K562 (cell line): ENCODE results near the gene ZNF286A. TPM values are rescaled to one million over a fixed set of nuclear protein-coding genes. Genes with fewer than 3 reads are reported as not detected.

Source experiments
- ATAC-seq: fragments of 200-7000 bp; cut with Tn5 transposase; 3 replicates; pipeline ENCODE4 v1.9.1; 2020; ENCODE audit warnings: moderate library complexity
- BruUV-seq: library from RNA; stranded (reverse); fragments of 400-500 nt; replicated peaks from 2 replicates; lab custom pipeline; 2021; lab: Mats Ljungman, UMichigan
- CTCF ChIA-PET: fragments of 300-600 bp; formaldehyde crosslinking; extraction: SDS; loops from one replicate; lab custom pipeline; 2021; ENCODE audit warnings: low intra/inter-chr PET ratio; lab: Yijun Ruan, JAX
- POLR2A ChIA-PET: fragments of 300-600, 350-650 bp; sonication (Branson Sonifier 250); formaldehyde crosslinking; extraction: SDS; loops from one replicate; lab custom pipeline; 2021; ENCODE audit warnings: antibody characterized with exemption, inconsistent platforms; lab: Yijun Ruan, JAX
- DNase-seq, 4 experiments: peaks; one replicate each; pipeline versions ENCODE4 v3.0.0 to v3.0.0-alpha.2; 2011 to 2018; ENCODE audit warnings: low spot score in 3 of 4, mixed read lengths in 3 of 4; ENCODE audit errors: extremely low read depth in 1 of 4
- FAIRE-seq: peaks from 2 replicates; lab custom pipeline; 2011; peaks lifted over from hg19 to GRCh38; lab: Jason Lieb, UNC
- H2AFZ ChIP-seq: 2 replicates; pipeline ENCODE4 v1.6.0; 2011; ENCODE audit warnings: low read depth, low read length, control low read depth, inconsistent platforms
- H3K27ac ChIP-seq: fragments of 200-600 bp; 3 replicates; pipeline ENCODE4 v1.8.0; 2011; ENCODE audit warnings: low read depth, mild to moderate bottlenecking, control low read depth, inconsistent platforms, low read length, moderate library complexity, mixed read lengths; ENCODE audit errors: extremely low read depth
- H3K27me3 ChIP-seq, 2 experiments: fragments of 300-600 bp in 1 of 2; 2 replicates in 1 of 2; 3 replicates in 1 of 2; pipeline versions ENCODE4 v1.6.0 to v1.8.0; 2011; ENCODE audit warnings: inconsistent platforms in 2 of 2, low read length in 2 of 2, mild to moderate bottlenecking in 1 of 2, mixed read lengths in 1 of 2, moderate library complexity in 1 of 2; ENCODE audit not compliant: control insufficient read depth in 2 of 2, insufficient read depth in 2 of 2
- H3K36me3 ChIP-seq: fragments of 300-600 bp; 3 replicates; pipeline ENCODE4 v1.8.0; 2011; ENCODE audit warnings: mild to moderate bottlenecking, low read length, inconsistent platforms; ENCODE audit not compliant: control insufficient read depth, insufficient read depth
- H3K4me1 ChIP-seq, 2 experiments: fragments of 200-600 bp in 1 of 2; replicated peaks in 1 of 2; 2 replicates in 1 of 2; 3 replicates in 1 of 2; pipeline versions ENCODE4 v1.5.1 to v1.8.0; 2011; ENCODE audit warnings: inconsistent platforms in 2 of 2, low read length in 2 of 2, mild to moderate bottlenecking in 1 of 2, mixed read lengths in 1 of 2, moderate library complexity in 1 of 2; ENCODE audit not compliant: control insufficient read depth in 2 of 2, insufficient read depth in 2 of 2
- H3K4me2 ChIP-seq: 2 replicates; pipeline ENCODE4 v1.6.1; 2011; ENCODE audit warnings: low read length, control low read depth, inconsistent platforms, mixed read lengths; ENCODE audit not compliant: insufficient read depth
- H3K4me3 ChIP-seq: fragments of 200-600 bp; sonication (generic), shearing (Covaris generic); 2 replicates; pipeline ENCODE4 v1.5.1; 2016; ENCODE audit warnings: control low read depth, inconsistent platforms
- H3K79me2 ChIP-seq: fragments of 200-600 bp; 3 replicates; pipeline ENCODE4 v1.8.0; 2011; ENCODE audit warnings: low read length, inconsistent platforms; ENCODE audit not compliant: control insufficient read depth, insufficient read depth
- H3K9ac ChIP-seq, 2 experiments: 2 replicates each; pipeline versions ENCODE4 v1.6.0 to v1.6.1; 2011; ENCODE audit warnings: low read depth in 2 of 2, low read length in 2 of 2, control low read depth in 1 of 2, inconsistent platforms in 1 of 2, mild to moderate bottlenecking in 1 of 2, mixed read lengths in 1 of 2; ENCODE audit not compliant: insufficient read depth in 1 of 2
- H3K9me1 ChIP-seq: one replicate; pipeline ENCODE4 v1.6.0; 2011; ENCODE audit warnings: inconsistent platforms, mild to moderate bottlenecking, low read length, moderate library complexity; ENCODE audit not compliant: control insufficient read depth, insufficient read depth
- H3K9me3 ChIP-seq: replicated peaks from 2 replicates; pipeline ENCODE4 v1.5.1; 2011; ENCODE audit warnings: low read depth, low read length, inconsistent platforms; ENCODE audit not compliant: control insufficient read depth, insufficient read depth
- H4K20me1 ChIP-seq: replicated peaks from 2 replicates; pipeline ENCODE4 v1.6.1; 2011; ENCODE audit warnings: low read length, inconsistent platforms, mixed read lengths; ENCODE audit not compliant: control insufficient read depth, insufficient read depth
- CHD4 ChIP-seq: fragments of 200-600 bp; sonication (generic); IDR thresholded peaks from 3 replicates; pipeline ENCODE4 v1.6.1; 2012; ENCODE audit warnings: low read depth, mild to moderate bottlenecking, mixed read lengths, low read length, inconsistent platforms; ENCODE audit not compliant: insufficient read depth, insufficient replicate concordance, poor library complexity, severe bottlenecking
- CSDE1 ChIP-seq, 2 experiments: fragments of 450-650 bp; IDR thresholded peaks; 2 replicates each; pipeline ENCODE4 v1.6.1; 2016; ENCODE audit warnings: mild to moderate bottlenecking in 1 of 2
- DLX4 ChIP-seq: fragments of 250-450 bp; sonication (Bioruptor Pico); IDR thresholded peaks from 2 replicates; pipeline ENCODE4 v1.6.1; 2021; ENCODE audit warnings: mild to moderate bottlenecking
- HDAC8 ChIP-seq: fragments of 450-650 bp; IDR thresholded peaks from 2 replicates; pipeline ENCODE4 v1.6.1; 2016; ENCODE audit warnings: mild to moderate bottlenecking, missing genetic modification characterization, moderate library complexity, missing compliant biosample characterization
- MCM5 ChIP-seq: fragments of 450-650 bp; IDR thresholded peaks from 2 replicates; pipeline ENCODE4 v1.6.1; 2016; ENCODE audit warnings: low read depth
- PURB ChIP-seq: sonication (generic); formaldehyde crosslinking; IDR thresholded peaks from 2 replicates; pipeline ENCODE4 v1.9.0; 2021; ENCODE audit warnings: low read depth, mild to moderate bottlenecking, missing genetic modification reagents
- SUPT5H ChIP-seq: fragments of 450-650 bp; IDR thresholded peaks from 2 replicates; pipeline ENCODE4 v1.6.1; 2016
- TCFL5 ChIP-seq: fragments of 250-450 bp; sonication (Bioruptor Pico); conservative IDR thresholded peaks from 2 replicates; pipeline ENCODE4 v1.6.1; 2021; ENCODE audit warnings: mild to moderate bottlenecking, moderate library complexity, matching md5 sums
- ZNF12 ChIP-seq: sonication (generic); formaldehyde crosslinking; IDR thresholded peaks from 2 replicates; pipeline ENCODE4 v1.4.0; 2020; ENCODE audit warnings: mild to moderate bottlenecking, missing genetic modification reagents
- ZNF165 ChIP-seq: fragments of 250-450 bp; sonication (Bioruptor Pico); IDR thresholded peaks from 2 replicates; pipeline ENCODE4 v1.4.0; 2020; ENCODE audit warnings: borderline replicate concordance
- ZNF175 ChIP-seq: fragments of 200-800 bp; sonication (Bioruptor generic); IDR thresholded peaks from 2 replicates; pipeline ENCODE4 v1.6.1; 2016; ENCODE audit warnings: low read depth, mild to moderate bottlenecking, missing genetic modification characterization, missing compliant biosample characterization
- ZNF77 ChIP-seq: fragments of 250-450 bp; sonication (Bioruptor Pico); IDR thresholded peaks from 2 replicates; pipeline ENCODE4 v1.5.0; 2020
- WGBS: fragments of 100-300 bp; shearing (Covaris generic); methylation state at CpG from one replicate; pipeline ENCODE4 v1.1.6; 2016; ENCODE audit warnings: low coverage, mixed read lengths; ENCODE audit not compliant: insufficient coverage; ENCODE audit errors: missing lambda C conversion rate; 5-methylcytosine and 5-hydroxymethylcytosine counted together
- in situ Hi-C: fragments of 300-500 bp; cut with MboI; formaldehyde crosslinking; loops from 4 replicates; pipeline ENCODE4 v1.15.0; 2018; ENCODE audit warnings: inconsistent platforms, mixed read lengths
- intact Hi-C: fragments of 100-400 bp; cut with micrococcal nuclease; formaldehyde crosslinking; loops from 2 replicates; pipeline ENCODE4 v1.14.2; 2022
- polyA plus RNA-seq, 8 experiments: library from polyadenylated mRNA; depleted of rRNA in 4 of 8; stranded (reverse) in 5 of 8; unstranded in 3 of 8; fragments of >200 nt; fragmentation: Nextera tagmentation in 2 of 8; fragmentation: Illumina TruSeq in 1 of 8; extraction: Ambion mirVana in 2 of 8; extraction: Trizol in 1 of 8; gene quantifications; 2 replicates each; pipeline versions ENCODE4 v1.2.1 to v1.2.3, GENCODE V29; 2011 to 2014; ENCODE audit warnings: inconsistent platforms in 1 of 8, missing spikeins in 1 of 8
- total RNA-seq, 7 experiments: library from RNA; depleted of rRNA in 6 of 7; stranded (reverse); fragments of >200 nt in 6 of 7; fragmentation: Illumina TruSeq in 2 of 7; extraction: Trizol in 2 of 7; gene quantifications; 2 replicates each; pipeline versions ENCODE4 v1.2.1 to v1.2.3, GENCODE V29; 2011 to 2021; ENCODE audit warnings: low replicate concordance in 1 of 7
- TF ChIP-seq, protein P1 (sequence below): fragments of 450-650 bp; formaldehyde crosslinking; IDR thresholded peaks from 2 replicates; pipeline ENCODE4 v1.4.0; 2020; ENCODE audit warnings: mild to moderate bottlenecking, moderate library complexity
- TF ChIP-seq, protein P2 (sequence below): fragments of 450-650 bp; conservative IDR thresholded peaks from 2 replicates; pipeline ENCODE4 v1.6.1; 2016; ENCODE audit warnings: missing genetic modification characterization, low read depth, mild to moderate bottlenecking, control low read depth, missing compliant biosample characterization

Gene ZNF286A
- total and polyA plus RNA-seq, 9 of the 15 experiments (the other 6 are each of a cell fraction or from before 2014, with no cell fraction given): 9.0 to 23.1 (median 16.6) TPM

DNA sequence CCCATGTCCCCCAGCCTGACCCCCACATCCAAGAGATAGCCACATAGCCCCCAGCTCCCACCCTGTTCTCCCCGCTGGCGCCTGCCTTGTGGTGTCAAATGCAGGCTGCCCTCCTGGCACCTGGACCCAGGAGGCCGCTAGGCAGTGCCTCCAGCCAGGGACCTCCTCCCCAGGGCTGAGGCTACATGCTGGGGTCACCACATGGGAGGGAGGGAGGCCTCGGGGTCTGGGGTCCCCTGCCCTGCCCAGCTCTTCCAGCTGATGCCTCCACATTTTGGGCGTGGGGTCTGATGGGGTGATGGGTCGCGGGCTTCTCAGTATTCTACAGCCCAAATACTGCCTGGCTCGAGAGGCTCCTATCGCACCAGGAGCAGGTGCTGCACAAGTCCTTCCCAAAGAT, 42.1 kb downstream of the ZNF286A start:
- no TSS peak for BruUV-seq
- ATAC-seq: no peak
- Histone ChIP-seq H3K36me3 (no peaks in the 10 kb centered on the region), H3K27me3 (0 out of 5 replicates have a peak, but pooled peaks cover 0 to 5% of the 10 kb centered on the region in 2 experiments), H3K9me3 (no peaks in the 10 kb centered on the region), H3K27ac (no peak overlapping the region), H2AFZ (no peak overlapping the region), H3K9ac (no peak overlapping the region), H3K9me1 (no peaks in the 10 kb centered on the region), H4K20me1 (no peaks in the 10 kb centered on the region), H3K4me2 (no peak overlapping the region), H3K79me2 (no peaks in the 10 kb centered on the region), H3K4me1 (peaks cover 0 to 3% of the 10 kb centered on the region in 2 experiments; a peak in 1 of 5 replicates), H3K4me3 (no peak overlapping the region)
- ChIA-PET POLR2A (no interaction called here), CTCF (no interaction called here)
- in situ Hi-C loops: no loop called here
- no peak for FAIRE-seq
- intact Hi-C loops: no loop called here
- TF ChIP-seq CSDE1 (IDR thresholded peaks at IDR 0.05): no peak
- no peak for TF ChIP-seq CHD4
- TF ChIP-seq MCM5: no peak
- TF ChIP-seq ZNF175: no peak
- no peak for TF ChIP-seq SUPT5H
- no peak for TF ChIP-seq TCFL5 (CRISPR knock-in tag)
- TF ChIP-seq PURB (CRISPR knock-in tag): no peak
- TF ChIP-seq HDAC8 (tag): no peak
- TF ChIP-seq ZNF12 (CRISPR knock-in tag): no peak
- TF ChIP-seq, protein P1, sequence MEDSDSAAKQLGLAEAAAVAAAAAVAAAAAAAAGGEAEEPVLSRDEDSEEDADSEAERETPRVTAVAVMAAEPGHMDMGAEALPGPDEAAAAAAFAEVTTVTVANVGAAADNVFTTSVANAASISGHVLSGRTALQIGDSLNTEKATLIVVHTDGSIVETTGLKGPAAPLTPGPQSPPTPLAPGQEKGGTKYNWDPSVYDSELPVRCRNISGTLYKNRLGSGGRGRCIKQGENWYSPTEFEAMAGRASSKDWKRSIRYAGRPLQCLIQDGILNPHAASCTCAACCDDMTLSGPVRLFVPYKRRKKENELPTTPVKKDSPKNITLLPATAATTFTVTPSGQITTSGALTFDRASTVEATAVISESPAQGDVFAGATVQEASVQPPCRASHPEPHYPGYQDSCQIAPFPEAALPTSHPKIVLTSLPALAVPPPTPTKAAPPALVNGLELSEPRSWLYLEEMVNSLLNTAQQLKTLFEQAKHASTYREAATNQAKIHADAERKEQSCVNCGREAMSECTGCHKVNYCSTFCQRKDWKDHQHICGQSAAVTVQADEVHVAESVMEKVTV (CRISPR knock-in tag): no peak
- TF ChIP-seq, protein P2, sequence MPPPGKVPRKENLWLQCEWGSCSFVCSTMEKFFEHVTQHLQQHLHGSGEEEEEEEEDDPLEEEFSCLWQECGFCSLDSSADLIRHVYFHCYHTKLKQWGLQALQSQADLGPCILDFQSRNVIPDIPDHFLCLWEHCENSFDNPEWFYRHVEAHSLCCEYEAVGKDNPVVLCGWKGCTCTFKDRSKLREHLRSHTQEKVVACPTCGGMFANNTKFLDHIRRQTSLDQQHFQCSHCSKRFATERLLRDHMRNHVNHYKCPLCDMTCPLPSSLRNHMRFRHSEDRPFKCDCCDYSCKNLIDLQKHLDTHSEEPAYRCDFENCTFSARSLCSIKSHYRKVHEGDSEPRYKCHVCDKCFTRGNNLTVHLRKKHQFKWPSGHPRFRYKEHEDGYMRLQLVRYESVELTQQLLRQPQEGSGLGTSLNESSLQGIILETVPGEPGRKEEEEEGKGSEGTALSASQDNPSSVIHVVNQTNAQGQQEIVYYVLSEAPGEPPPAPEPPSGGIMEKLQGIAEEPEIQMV (tag): no peak
- TF ChIP-seq ZNF165 (CRISPR knock-in tag): no peak
- TF ChIP-seq ZNF77 (CRISPR knock-in tag): no peak
- TF ChIP-seq DLX4: no peak
- WGBS: 5% methylated on average over 3 of the region's 9 CpGs
- no peak for DNase-seq
